A673 (cell line): ENCODE results near the gene MIS18A. TPM values are rescaled to one million over a fixed set of nuclear protein-coding genes. Genes with fewer than 3 reads are reported as not detected.

ENCODE experiments used
- Bru-seq: library from RNA; stranded (reverse); fragments of 400-500 nt; gene quantifications from one replicate; lab custom pipeline; 2021; lab: Mats Ljungman, UMichigan
- BruChase-seq, 2 experiments: library from RNA; stranded (reverse); fragments of 400-500 nt; gene quantifications; one replicate each; lab custom pipeline; 2021; lab: Mats Ljungman, UMichigan
- BruUV-seq: library from RNA; stranded (reverse); fragments of 400-500 nt; replicated peaks from 2 replicates; lab custom pipeline; 2021; lab: Mats Ljungman, UMichigan
- CTCF ChIA-PET: fragments of 300-600 bp; sonication (Branson Sonifier 250); formaldehyde crosslinking; loops from one replicate; lab custom pipeline; 2022; ENCODE audit warnings: antibody characterized with exemption; lab: Charles Lee
- POLR2A ChIA-PET: fragments of 300-600 bp; sonication (Branson Sonifier 250); formaldehyde crosslinking; loops from one replicate; lab custom pipeline; 2022; ENCODE audit warnings: antibody characterized with exemption; ENCODE audit not compliant: low non-redundant PET; lab: Charles Lee
- DNase-seq: peaks from one replicate; pipeline ENCODE4 v3.0.0-alpha.2; 2015; ENCODE audit warnings: low spot score
- H3K27ac ChIP-seq: fragments of 200-600 bp; sonication (generic); 2 replicates; pipeline ENCODE4 v1.5.1; 2016; ENCODE audit warnings: mixed run types, low read depth, mild to moderate bottlenecking, mixed read lengths, antibody characterized with exemption, low read length; ENCODE audit not compliant: poor library complexity, severe bottlenecking
- H3K27me3 ChIP-seq: fragments of 200-600 bp; sonication (generic); replicated peaks from 2 replicates; pipeline ENCODE4 v1.6.1; 2017; ENCODE audit warnings: mixed run types, low read depth, mild to moderate bottlenecking, mixed read lengths, antibody characterized with exemption, low read length; ENCODE audit not compliant: insufficient read depth, poor library complexity
- H3K36me3 ChIP-seq: fragments of 200-600 bp; sonication (generic); 2 replicates; pipeline ENCODE4 v1.6.1; 2016; ENCODE audit warnings: mixed run types, mild to moderate bottlenecking, mixed read lengths, antibody characterized with exemption, low read length; ENCODE audit not compliant: insufficient read depth, poor library complexity, severe bottlenecking
- H3K4me1 ChIP-seq: fragments of 200-600 bp; sonication (generic); 2 replicates; pipeline ENCODE4 v1.6.1; 2017; ENCODE audit warnings: mixed run types, mild to moderate bottlenecking, mixed read lengths, antibody characterized with exemption, low read length; ENCODE audit not compliant: insufficient read depth, poor library complexity, severe bottlenecking
- H3K4me3 ChIP-seq: fragments of 200-600 bp; sonication (generic); 2 replicates; pipeline ENCODE4 v1.5.1; 2016; ENCODE audit warnings: low read depth, mixed run types, mild to moderate bottlenecking, mixed read lengths, low read length; ENCODE audit not compliant: poor library complexity, severe bottlenecking
- H3K9me3 ChIP-seq: fragments of 200-600 bp; sonication (generic); 2 replicates; pipeline ENCODE4 v1.6.1; 2016; ENCODE audit warnings: mixed run types, low read depth, mild to moderate bottlenecking, mixed read lengths, antibody characterized with exemption, low read length; ENCODE audit not compliant: poor library complexity, severe bottlenecking
- CTCF ChIP-seq: fragments of 300-800, 200-600 bp; sonication (generic); conservative IDR thresholded peaks from 2 replicates; pipeline ENCODE4 v1.5.1; 2017; ENCODE audit warnings: low read depth, mild to moderate bottlenecking, antibody characterized with exemption, low read length, moderate library complexity, mixed read lengths
- EZH2 ChIP-seq: fragments of 200-600 bp; sonication (generic); IDR thresholded peaks from 2 replicates; pipeline ENCODE4 v1.6.1; 2017; ENCODE audit warnings: borderline replicate concordance, low read depth, mild to moderate bottlenecking, mixed read lengths, antibody characterized with exemption, low read length; ENCODE audit not compliant: poor library complexity, severe bottlenecking
- intact Hi-C: fragments of 100-400 bp; cut with micrococcal nuclease; formaldehyde crosslinking; loops from one replicate; pipeline ENCODE4 v1.10.0; 2022; ENCODE audit not compliant: unreplicated experiment
- long read RNA-seq: library from polyadenylated mRNA; stranded (forward); transcript quantifications from one replicate; pipeline ENCODE4 v2.0.0, GENCODE V29; 2022
- total RNA-seq: library from RNA; stranded (reverse); gene quantifications from 2 replicates; pipeline ENCODE4 v1.2.3, GENCODE V29; 2021

MIS18A gene
- total RNA-seq (38.9 and 40.1 TPM in 2 replicates), Bru-seq, nascent RNA (percentile 84 among the genes with signal in this experiment), BruChase-seq, experiment 1, labeled RNA remaining after a 2-hour chase (percentile 87 among the genes with signal in this experiment), BruChase-seq, experiment 2, labeled RNA remaining after a 6-hour chase (percentile 90 among the genes with signal in this experiment)
- long read RNA-seq, transcript MIS18A-201 (5 exons, 1,575 nt) = major isoform, 120 of 126 reads
- long read RNA-seq, partial matches to known transcripts = 3 of 126 reads
- long read RNA-seq, other reads (novel, unspliced or antisense) = 3 of 126 reads

DNA sequence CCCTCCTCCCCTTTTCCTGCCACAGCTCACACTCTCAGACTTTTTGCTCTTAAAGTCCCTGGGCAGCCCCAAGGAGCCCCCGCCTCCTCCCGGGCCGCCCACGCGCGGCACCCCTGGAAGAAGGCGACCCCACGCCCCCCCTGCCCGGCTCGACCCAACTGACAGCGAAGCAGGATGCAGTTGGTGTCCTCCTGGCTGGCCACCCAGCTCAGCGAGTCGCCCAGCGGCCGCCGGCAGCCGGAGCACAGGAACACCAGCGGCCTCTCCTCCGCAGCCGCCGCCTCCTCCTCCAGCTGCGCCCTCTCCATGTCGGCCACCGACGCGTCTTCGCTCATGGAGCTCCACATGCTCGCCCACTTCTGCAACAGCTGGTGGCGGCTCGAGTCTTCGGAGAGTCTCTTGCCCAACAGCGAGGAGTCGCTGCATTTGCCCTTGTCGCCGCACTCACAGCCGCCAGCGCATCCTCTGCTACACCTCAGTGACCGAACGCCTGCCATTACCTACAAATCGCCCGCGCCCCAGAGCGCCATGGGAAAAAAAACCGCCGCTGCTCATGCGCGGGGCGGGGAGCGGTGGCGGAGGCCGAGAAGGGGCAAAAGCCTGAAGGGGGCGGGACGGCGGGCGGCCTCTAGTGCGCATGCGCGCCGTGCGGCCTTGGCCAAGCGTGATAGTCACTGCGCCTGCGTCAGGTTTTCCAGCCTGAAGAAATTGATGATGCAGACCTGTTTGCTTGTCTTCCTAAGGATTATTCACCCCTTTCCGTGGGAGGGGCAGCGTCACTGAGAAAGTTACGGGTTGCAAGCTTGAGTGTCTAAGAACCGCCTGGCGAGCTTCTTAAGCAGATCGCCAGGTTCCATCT, at the start of gene MIS18A:
TSS of gene MIS18A (minus strand) at position 532 of the 859 bp plus-strand sequence. CDS start at position 497, 35 bp downstream.
- Histone ChIP-seq H3K27me3 (no peaks in the 10 kb centered on the region), H3K9me3 (no peaks in the 10 kb centered on the region), H3K36me3 (peaks cover 9% of the 10 kb centered on the region), H3K4me1 (peaks cover 8% of the 10 kb centered on the region), H3K27ac (peak within 1 kb of the TSS; percentile 71), H3K4me3 (peak within 1 kb of the TSS; percentile 98)
- intact Hi-C loops = no loop called here
- ChIA-PET CTCF (interaction anchor here (0.6 to 0.7 kb wide), 2 partner anchors 302 to 322 kb away, joined by 4 to 8 read pairs; no protein-coding TSS in a partner anchor), POLR2A (interaction anchor here (0.6 to 0.7 kb wide), 2 partner anchors 10 to 754 kb away, joined by 7 to 9 read pairs; no protein-coding TSS in a partner anchor)
- peak; percentile 96 for DNase-seq
- no TSS peak for BruUV-seq
- TF ChIP-seq CTCF (no peak), EZH2 (no peak)

- intact Hi-C loops = no loop called here
- TF ChIP-seq CTCF (no peak), EZH2 (no peak)
Observed at GRCh38 chr21:32328595-32328994, 49.7 kb upstream of the MIS18A start.

DNA sequence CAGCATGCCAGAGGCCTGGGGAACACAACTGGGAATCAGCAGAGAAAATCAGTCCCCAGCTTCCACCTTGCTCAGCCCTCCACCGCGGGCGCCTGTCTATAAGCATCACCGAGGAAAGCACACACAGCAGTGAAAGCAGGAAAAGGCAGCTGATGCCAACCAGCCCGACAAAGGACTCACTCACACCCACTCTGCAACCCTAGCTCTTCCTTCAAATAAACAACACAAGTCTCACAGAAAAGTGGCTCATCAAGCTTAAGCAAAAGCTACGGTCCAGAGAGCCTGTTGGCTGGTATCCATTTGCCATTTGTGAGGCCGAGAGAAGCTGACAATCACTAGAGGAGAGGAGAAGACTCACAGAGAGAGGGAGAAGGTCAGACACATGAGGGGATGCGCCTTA, 46.9 kb upstream of the MIS18A start:
- ChIA-PET POLR2A (no interaction called here), CTCF (no interaction called here)
- peaks cover 4% of the 10 kb centered on the region for H3K4me1 ChIP-seq
- intact Hi-C loops = no loop called here
- H3K9me3 ChIP-seq = no peaks in the 10 kb centered on the region
- H3K27ac ChIP-seq = no peak overlapping the region
- DNase-seq = no peak
- no peak overlapping the region for H3K4me3 ChIP-seq
- TF ChIP-seq EZH2 (no peak), CTCF (no peak)
- H3K36me3 ChIP-seq = peaks cover 88% of the 10 kb centered on the region
- no peaks in the 10 kb centered on the region for H3K27me3 ChIP-seq
- no TSS peak for BruUV-seq

More at GRCh38 chr21:32328595-32328994, 49.7 kb upstream of the MIS18A start:
- no peaks in the 10 kb centered on the region for H3K9me3 ChIP-seq
- H3K27ac ChIP-seq = peak overlapping the region; percentile 33
- peak; percentile 21 for DNase-seq
- BruUV-seq = no TSS peak
- H3K27me3 ChIP-seq = no peaks in the 10 kb centered on the region
- POLR2A ChIA-PET = no interaction called here
- peaks cover 4% of the 10 kb centered on the region for H3K4me1 ChIP-seq
- H3K4me3 ChIP-seq = no peak overlapping the region
- CTCF ChIA-PET = no interaction called here
- peaks cover 88% of the 10 kb centered on the region for H3K36me3 ChIP-seq
